Progenitor cell of endocrine pancreas (in vitro differentiated cells): Measurements from ENCODE around the gene TTC33. TPM values are rescaled to one million over a fixed set of nuclear protein-coding genes. Genes with fewer than 3 reads are reported as not detected.
A peak's percentile ranks its signal among the peaks of the same experiment; 100 is the strongest.

Experiments used
- DNase-seq: peaks from one replicate; pipeline ENCODE4 v3.0.0; 2021; ENCODE audit warnings: low spot score; ENCODE audit not compliant: unreplicated experiment
- H3K27ac Mint-ChIP-seq: 2 replicates; pipeline ENCODE4 v1.8.0; 2021; ENCODE audit warnings: mild to moderate bottlenecking, moderate library complexity, mixed read lengths
- H3K27me3 Mint-ChIP-seq: 2 replicates; pipeline ENCODE4 v1.8.0; 2021; ENCODE audit warnings: mixed read lengths
- H3K36me3 Mint-ChIP-seq: 2 replicates; pipeline ENCODE4 v1.8.0; 2022; ENCODE audit warnings: mixed read lengths; ENCODE audit not compliant: insufficient read depth
- H3K4me1 Mint-ChIP-seq: 2 replicates; pipeline ENCODE4 v1.8.0; 2021; ENCODE audit warnings: low read depth, mixed read lengths
- H3K4me3 Mint-ChIP-seq: 2 replicates; pipeline ENCODE4 v1.8.0; 2021; ENCODE audit warnings: low read depth, mild to moderate bottlenecking, moderate library complexity, mixed read lengths
- H3K9me3 Mint-ChIP-seq: 2 replicates; pipeline ENCODE4 v1.8.0; 2021; ENCODE audit warnings: low read depth, mixed read lengths
- CTCF ChIP-seq: fragments of 200-600 bp; sonication (generic); IDR thresholded peaks from one replicate; pipeline ENCODE4 v1.5.0; 2021; ENCODE audit warnings: antibody characterized with exemption, mild to moderate bottlenecking; ENCODE audit not compliant: unreplicated experiment
- total RNA-seq: library from RNA; stranded (reverse); gene quantifications from 2 replicates; pipeline ENCODE4 v1.2.1, GENCODE V29; 2021

Gene TTC33
- total RNA-seq, 1 donor from 2014 or later, result 25.4 TPM

- Mint-ChIP-seq H3K27me3 (no peaks in the 10 kb centered on the region), H3K36me3 (peaks cover 25% of the 10 kb centered on the region), H3K9me3 (peaks cover 10% of the 10 kb centered on the region), H3K27ac (peak overlapping the region; percentile 39), H3K4me1 (peaks cover 25% of the 10 kb centered on the region), H3K4me3 (peak overlapping the region; percentile 40)
- no peak for TF ChIP-seq CTCF
- no peak for DNase-seq
These were observed 28.4 kb upstream of the TTC33 start for GRCh38 chr5:40784027-40784653.

- Mint-ChIP-seq H3K27ac (no peak overlapping the region), H3K4me1 (peaks cover 25% of the 10 kb centered on the region), H3K27me3 (no peaks in the 10 kb centered on the region), H3K4me3 (no peak overlapping the region), H3K9me3 (no peaks in the 10 kb centered on the region), H3K36me3 (peaks cover 8% of the 10 kb centered on the region)
- DNase-seq, result no peak
- no peak for TF ChIP-seq CTCF
These were observed 26.2 kb upstream of the TTC33 start for GRCh38 chr5:40781843-40782409.

- Mint-ChIP-seq H3K9me3 (no peaks in the 10 kb centered on the region), H3K27ac (peak overlapping the region; percentile 59), H3K36me3 (peaks cover 10% of the 10 kb centered on the region), H3K4me1 (peaks cover 25% of the 10 kb centered on the region), H3K4me3 (no peak overlapping the region), H3K27me3 (no peaks in the 10 kb centered on the region)
- no peak for TF ChIP-seq CTCF
- DNase-seq, result no peak
These were observed 25.1 kb upstream of the TTC33 start for GRCh38 chr5:40780858-40781257.

- no peak for TF ChIP-seq CTCF
- Mint-ChIP-seq H3K4me3 (no peak overlapping the region), H3K27me3 (no peaks in the 10 kb centered on the region), H3K36me3 (peaks cover 10% of the 10 kb centered on the region), H3K9me3 (no peaks in the 10 kb centered on the region), H3K4me1 (peaks cover 19% of the 10 kb centered on the region), H3K27ac (no peak overlapping the region)
- DNase-seq, result no peak
These were observed 24.4 kb upstream of the TTC33 start for GRCh38 chr5:40780199-40780598.

- no peak overlapping the region for H3K27ac Mint-ChIP-seq
- peaks cover 10% of the 10 kb centered on the region for H3K36me3 Mint-ChIP-seq
- H3K4me1 Mint-ChIP-seq, result peaks cover 18% of the 10 kb centered on the region
- no peaks in the 10 kb centered on the region for H3K9me3 Mint-ChIP-seq
- no peak for DNase-seq
- H3K27me3 Mint-ChIP-seq, result no peaks in the 10 kb centered on the region
- no peak for TF ChIP-seq CTCF
- H3K4me3 Mint-ChIP-seq, result no peak overlapping the region
These were observed 23.8 kb upstream of the TTC33 start for GRCh38 chr5:40779561-40779960.
